GM20000 (cell line): ENCODE data around the gene PLD5.

ENCODE experiments used
- DNase-seq: peaks from one replicate; pipeline ENCODE4 v3.0.0; 2012; ENCODE audit warnings: low spot score
- CTCF ChIP-seq: IDR thresholded peaks from 2 replicates; pipeline ENCODE4 v1.5.1; 2012; ENCODE audit warnings: mild to moderate bottlenecking, control low read depth; ENCODE audit errors: extremely low read depth, missing control alignments

Gene PLD5

GRCh38 chr1:242178924-242179708 is 345.4 kb downstream of the PLD5 start:
- no peak for TF ChIP-seq CTCF
- DNase-seq: no peak

GRCh38 chr1:242178436-242178835 is 346.1 kb downstream of the PLD5 start:
- TF ChIP-seq CTCF: no peak
- DNase-seq: no peak

GRCh38 chr1:242162140-242162539 is 362.4 kb downstream of the PLD5 start:
- no peak for DNase-seq
- no peak for TF ChIP-seq CTCF

GRCh38 chr1:242147096-242147976 is 377.2 kb downstream of the PLD5 start:
- no peak for DNase-seq
- TF ChIP-seq CTCF: no peak

GRCh38 chr1:242146652-242147051 is 377.8 kb downstream of the PLD5 start:
- TF ChIP-seq CTCF: no peak
- no peak for DNase-seq

- no peak for TF ChIP-seq CTCF
- DNase-seq: no peak
Observed at GRCh38 chr1:242140836-242141235, 383.7 kb downstream of the PLD5 start.

- no peak for TF ChIP-seq CTCF
Observed at GRCh38 chr1:242139986-242140385, 384.5 kb downstream of the PLD5 start.

More at GRCh38 chr1:242139986-242140385, 384.5 kb downstream of the PLD5 start:
- no peak for DNase-seq
